ENCODE results near the gene OCA2.

Gene OCA2

GRCh38 chr15:28103831-28104230, 4.7 kb upstream of the OCA2 start:
- DNase-seq, result no peak

- no peak for DNase-seq
Measured at GRCh38 chr15:28101983-28102441, 2.9 kb upstream of the OCA2 start.

GRCh38 chr15:28101201-28101600, 2.1 kb upstream of the OCA2 start:
- DNase-seq, result no peak

- DNase-seq, result no peak
Measured at GRCh38 chr15:28100516-28101195, 1.5 kb upstream of the OCA2 start.

- DNase-seq, result no peak
Measured at GRCh38 chr15:28099555-28100140, 533 bp upstream of the OCA2 start.

- DNase-seq, result no peak
Measured at GRCh38 chr15:28098360-28098765, 752 bp downstream of the OCA2 start.

- DNase-seq, result no peak
Measured at GRCh38 chr15:28097656-28098359, 1.3 kb downstream of the OCA2 start.

- no peak for DNase-seq
Measured at GRCh38 chr15:28096670-28097431, 2.3 kb downstream of the OCA2 start.

- no peak for DNase-seq
Measured at GRCh38 chr15:28096411-28096669, 2.8 kb downstream of the OCA2 start.

- no peak for DNase-seq
Measured at GRCh38 chr15:28094732-28095521, 4.2 kb downstream of the OCA2 start.

GRCh38 chr15:28093752-28094535, 5.2 kb downstream of the OCA2 start:
- DNase-seq, result no peak

GRCh38 chr15:28091313-28091712, 7.8 kb downstream of the OCA2 start:
- no peak for DNase-seq

- peak; percentile 4 for DNase-seq
Measured at GRCh38 chr15:28086175-28086703, 12.9 kb downstream of the OCA2 start.

GRCh38 chr15:28085489-28086174, 13.5 kb downstream of the OCA2 start:
- DNase-seq, result no peak

- DNase-seq, result no peak
Measured at GRCh38 chr15:28084547-28084946, 14.6 kb downstream of the OCA2 start.

- no peak for DNase-seq
Measured at GRCh38 chr15:28082891-28083684, 16.0 kb downstream of the OCA2 start.

- no peak for DNase-seq
Measured at GRCh38 chr15:28081594-28081993, 17.5 kb downstream of the OCA2 start.

GRCh38 chr15:28080386-28080785, 18.7 kb downstream of the OCA2 start:
- no peak for DNase-seq

GRCh38 chr15:28079313-28079969, 19.7 kb downstream of the OCA2 start:
- DNase-seq, result no peak

Data from NCI-H1694 treated with DMSO at 0.1 percent for 48 hours (cell line).